HG02798 (cell line): ENCODE data around the gene STX8.

Experiments
- ATAC-seq: cut with Tn5 transposase; IDR thresholded peaks from one replicate; pipeline ENCODE4 v1.9.1; 2021; ENCODE audit warnings: mild to moderate bottlenecking; ENCODE audit not compliant: unreplicated experiment, poor library complexity

The STX8 gene

DNA sequence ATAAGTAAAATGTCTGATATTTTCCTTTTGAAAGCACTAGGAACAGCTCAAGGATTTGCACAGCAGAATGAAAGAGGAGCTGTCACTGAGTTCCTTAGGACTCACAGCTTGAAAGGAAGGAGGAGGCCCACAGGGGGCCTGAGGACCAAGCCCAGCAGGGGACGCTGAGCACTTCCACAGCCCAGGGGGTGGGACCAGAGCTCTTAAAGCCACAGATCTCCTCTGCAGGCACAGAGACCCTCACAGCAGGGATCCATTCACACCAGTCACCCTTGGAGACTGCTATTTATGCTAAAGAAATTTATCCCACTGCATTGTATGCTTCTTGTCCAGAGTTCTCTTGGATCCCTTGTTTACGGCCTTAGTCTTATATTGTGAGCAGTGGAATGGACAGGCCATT lies 253.3 kb downstream of the STX8 start:
- no peak for ATAC-seq

DNA sequence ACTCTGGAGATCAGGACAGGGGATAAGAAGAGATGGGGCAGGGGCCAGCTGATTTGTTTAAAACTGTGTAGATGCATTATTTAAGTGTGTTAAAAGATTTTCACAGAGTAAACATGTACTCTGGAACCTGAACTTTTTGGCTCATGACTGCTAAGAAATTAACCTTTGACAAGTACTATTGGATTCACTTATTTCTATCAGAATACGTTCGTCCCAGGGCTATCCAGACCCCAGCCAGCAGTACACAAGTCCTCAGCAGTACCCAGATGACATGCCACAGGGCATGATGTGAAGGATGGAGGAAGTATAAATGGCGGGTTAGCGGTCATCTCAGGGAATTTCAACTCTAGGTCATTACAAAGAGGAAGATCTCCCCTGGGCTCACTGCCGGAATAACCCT lies 253.7 kb downstream of the STX8 start:
- no peak for ATAC-seq

DNA sequence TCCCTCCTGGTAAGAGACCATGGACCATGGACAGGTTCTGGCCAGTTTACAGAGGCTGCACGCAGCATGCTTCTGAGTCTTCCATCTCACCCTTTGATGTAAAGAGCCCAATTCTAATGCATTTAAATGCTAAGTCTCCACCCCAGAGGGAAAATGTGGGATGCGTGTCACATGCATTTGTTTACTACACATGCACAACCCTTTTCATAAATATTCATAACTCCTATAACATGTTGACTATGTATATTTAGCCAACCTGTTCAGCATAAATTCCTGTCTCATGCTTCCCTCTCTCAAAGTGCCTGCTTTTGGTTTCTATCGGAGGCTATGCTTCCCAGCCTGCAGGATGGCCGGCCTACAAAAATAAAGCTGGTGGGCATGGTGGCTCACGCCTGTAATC lies 260.3 kb downstream of the STX8 start:
- no peak for ATAC-seq

DNA sequence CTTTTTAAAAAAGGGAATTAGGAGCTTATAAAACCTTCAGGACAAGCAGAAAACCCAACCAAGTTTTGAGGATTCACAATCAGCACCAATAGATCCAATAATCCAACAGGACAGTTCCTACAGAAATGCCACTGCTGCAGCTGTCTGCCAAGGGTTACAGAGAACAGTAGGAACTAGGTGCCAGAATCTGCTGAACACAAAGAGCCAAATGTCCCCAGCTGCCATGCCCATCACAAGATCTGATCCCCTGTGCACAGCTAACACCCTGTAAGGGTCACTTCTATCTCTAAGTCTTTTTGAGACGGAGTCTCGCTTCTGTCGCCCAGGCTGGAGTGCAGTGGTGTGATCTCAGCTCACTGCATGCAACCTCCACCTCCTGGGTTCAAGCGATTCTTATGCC lies 262.3 kb downstream of the STX8 start:
- no peak for ATAC-seq

DNA sequence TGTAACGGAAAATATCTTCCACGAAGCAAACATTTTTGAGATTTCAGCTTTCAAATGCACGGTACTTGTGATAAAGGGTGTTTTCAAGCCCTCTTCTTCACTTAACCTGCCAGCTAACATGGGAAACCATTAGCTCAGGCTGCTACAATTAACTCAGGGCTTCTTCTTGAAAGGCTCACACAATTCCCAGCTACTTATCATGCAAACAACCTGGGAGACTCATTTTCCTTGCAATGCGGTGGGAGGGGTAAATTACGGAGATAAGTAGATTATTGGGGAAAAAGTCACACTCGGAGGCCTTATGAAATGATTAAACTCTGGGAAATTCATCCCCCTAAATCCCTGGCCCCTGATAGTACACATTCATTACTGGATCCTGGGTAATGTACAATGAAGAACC lies 266.4 kb downstream of the STX8 start:
- ATAC-seq = no peak

DNA sequence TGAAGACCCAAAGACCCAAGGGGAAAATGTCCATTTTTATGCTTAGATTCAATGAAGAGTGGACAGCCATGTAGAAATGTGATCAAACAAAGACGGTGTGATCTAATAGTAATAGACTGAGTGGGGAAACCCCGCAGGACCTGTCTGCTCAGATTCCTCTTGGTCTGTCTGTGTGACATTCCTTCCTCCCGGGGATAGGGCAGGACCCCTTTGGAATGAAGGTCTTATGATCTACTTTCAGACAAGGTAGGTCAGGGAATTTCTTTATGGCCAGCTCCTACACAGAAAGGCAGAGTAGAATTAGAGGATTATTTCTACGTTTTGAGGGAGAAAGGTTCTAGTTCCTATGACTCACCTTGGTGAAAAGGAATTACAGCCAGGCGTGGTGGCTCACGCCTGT lies 267.6 kb downstream of the STX8 start:
- no peak for ATAC-seq

DNA sequence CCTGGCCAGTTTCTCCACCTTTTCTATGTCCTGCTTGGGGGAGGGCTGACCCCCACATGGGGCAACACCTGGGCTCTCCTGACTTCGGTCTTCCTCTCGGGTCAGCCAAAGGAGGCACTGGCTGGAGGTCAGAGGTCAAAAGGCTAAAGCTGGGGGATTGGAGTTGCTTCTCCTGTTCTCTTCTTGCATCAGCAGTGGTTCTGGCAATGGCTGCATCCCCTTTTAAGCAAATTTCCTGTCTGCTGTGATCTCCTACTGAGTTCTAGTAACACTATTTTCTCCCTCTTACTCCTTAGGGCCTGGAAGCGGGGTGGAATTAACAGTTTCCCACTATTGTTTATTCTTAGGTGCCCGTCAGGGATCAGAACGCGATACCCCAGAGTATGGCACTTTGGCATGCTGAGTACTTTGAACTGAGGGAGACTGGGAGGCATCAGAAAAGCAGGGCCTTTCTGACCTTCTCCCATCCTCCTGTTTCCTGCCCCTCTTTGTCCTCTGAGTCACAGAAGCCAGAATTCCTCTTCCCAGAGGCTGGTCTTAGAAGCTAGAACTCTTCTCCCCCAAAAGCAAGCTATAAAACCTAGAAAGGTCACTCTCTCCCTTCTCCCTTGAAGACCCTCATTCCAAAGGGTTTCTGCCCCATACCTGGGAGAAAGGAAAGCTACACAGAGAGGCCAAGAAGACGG lies 268.2 kb downstream of the STX8 start:
- ATAC-seq = no peak

DNA sequence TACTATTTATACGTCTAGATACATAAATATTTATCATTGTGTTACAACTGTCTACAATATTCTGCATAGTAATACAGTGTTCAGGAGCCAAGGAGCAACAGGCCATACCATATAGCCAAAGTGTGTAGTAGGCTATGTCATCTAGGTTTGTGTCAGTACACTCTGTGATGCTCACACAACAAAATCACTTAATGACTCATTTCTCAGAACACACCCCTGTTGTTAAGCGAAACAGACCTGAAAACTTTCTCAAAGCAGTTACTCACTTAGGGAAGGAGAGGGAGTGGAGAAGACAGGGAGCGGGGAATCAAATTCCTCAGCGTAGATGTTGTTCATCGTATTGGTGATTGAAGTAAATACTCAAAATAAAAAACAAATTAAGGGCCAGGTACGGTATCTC lies 269.5 kb downstream of the STX8 start:
- ATAC-seq = no peak

DNA sequence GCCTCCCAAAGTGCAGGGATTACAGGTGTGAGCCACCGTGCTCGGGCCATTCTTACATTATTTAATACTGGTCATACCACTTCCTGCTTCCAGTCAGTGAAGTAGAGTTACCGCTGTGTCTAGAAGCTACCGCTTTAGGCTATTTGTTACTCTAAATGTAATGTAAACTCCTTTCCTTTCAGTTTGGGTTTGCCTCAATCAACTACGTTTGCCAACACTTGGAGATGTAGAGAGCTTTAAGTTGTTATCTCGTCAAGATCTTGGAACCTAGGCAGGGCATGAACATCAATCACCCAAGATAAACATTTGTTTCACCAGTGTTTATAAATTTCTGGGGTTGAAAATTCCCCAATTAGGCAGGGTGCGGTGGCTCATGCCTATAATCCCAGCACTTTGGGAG lies 275.9 kb downstream of the STX8 start:
- ATAC-seq = no peak

DNA sequence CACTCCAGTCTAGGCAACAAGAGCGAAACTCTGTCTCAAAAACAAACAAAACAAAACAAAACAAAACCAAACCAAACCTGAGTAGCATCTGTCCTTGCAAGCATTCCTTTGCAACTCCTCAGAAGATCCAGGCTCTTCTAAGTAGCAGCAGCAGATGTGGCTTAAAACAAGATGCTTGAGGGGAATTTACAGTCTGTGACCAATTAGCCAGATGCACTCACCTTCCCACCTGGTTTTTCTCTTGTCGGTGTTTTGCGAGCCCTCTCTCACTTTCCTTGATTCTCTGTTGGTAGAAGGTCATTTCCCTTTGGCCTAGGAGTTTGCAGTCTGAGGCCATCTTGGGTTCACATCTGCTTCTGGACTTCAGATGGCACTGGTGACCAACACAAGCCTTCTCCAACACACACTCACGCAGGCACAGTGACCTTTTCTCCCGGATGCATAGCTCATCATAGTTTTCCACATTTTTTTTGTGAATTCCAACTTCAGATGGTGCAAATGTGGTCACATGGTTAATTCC lies 276.8 kb downstream of the STX8 start:
- ATAC-seq = no peak

DNA sequence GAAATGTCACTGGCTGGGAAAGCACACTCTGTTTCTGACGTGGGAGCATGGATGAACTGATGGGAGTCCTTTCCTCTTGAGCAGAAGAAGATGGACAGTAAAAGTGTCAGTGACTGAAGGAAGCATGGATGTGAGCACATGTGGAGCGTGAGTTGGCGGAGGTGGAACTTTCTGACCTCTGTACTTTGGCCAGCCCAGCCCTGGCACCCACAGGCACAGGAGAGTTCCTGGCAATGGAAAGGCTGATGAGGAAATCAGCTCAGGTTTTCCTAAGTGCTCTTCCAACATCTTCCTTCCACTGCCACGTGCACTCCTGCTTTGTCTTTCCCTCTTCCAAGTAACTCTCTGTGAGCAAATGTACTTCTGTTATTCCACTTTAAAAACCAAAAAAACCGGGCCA lies 277.5 kb downstream of the STX8 start:
- ATAC-seq = no peak

DNA sequence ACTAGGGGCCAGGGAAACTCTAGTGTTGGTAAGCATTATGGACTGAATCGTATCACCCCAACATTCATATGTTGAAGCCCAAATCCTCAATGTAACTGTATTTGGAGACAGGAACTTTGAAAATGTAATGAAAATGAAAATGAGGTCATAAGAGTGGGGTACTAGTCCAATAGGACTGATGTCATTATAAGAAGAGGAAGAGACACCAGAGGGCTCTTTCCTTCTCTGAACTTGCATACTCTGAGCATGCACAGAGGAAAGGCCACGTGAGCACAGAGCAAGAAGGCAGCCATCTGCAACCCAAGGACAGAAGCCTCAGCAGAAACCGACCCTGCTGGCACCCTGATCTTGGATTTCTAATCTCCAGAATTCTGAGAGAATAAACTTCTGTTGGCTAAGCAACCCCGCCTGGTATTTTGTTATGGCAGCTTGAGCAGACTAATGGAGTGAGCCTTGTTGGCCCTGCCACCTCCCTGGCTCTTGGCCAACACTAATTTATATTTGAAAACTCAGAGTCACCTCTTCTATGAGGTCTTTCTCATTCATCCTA lies 280.9 kb downstream of the STX8 start:
- ATAC-seq = no peak

DNA sequence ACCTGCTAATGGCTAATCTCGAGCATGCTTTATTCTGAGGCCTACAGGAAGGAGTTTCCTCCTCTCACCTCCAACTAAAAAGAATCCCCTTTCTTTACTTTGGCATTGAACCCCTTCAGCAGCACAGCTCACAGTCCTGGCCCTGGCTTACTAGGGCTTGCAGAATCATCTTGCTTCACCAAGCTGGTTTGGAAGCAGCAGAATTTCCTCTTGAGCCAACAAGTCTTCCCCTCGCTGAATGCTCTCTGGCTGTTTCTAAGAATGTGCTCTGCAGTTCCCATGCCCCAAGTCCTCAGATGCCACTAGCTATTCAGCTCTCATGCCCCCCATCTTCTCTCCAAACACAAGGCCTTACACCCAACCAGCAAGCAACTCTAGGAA lies 283.1 kb downstream of the STX8 start:
- no peak for ATAC-seq

DNA sequence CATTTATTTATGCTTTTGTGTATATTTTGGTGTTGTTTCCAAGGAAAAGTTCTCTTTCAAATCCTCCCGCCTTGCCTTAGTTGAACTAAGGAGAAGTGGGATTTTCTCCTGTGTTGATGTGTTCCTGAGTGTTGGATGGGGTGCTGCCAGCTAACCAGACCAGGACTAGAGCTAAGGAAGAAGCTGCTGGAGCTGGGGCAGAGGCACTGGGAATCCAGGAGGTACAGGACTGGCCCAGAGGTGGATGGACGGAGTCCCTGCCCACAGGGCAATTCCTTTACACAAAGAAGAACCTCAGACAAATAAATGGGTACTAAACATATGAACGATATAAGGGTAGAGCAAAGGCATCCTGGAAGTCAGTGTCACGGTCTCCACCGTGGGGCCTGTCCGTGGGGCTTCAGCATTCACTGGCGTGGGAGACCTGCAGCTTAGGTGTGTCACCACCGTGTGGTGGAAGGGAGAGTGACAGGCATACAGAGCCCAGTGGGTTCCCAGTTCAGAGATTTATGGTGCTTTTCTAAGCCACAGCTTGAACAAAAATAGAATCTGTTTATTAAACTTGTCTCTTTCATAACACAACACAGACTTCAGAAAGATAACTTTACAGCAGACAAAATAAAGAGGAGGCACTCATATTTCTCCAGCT lies 283.6 kb downstream of the STX8 start:
- ATAC-seq = peak; percentile 55

DNA sequence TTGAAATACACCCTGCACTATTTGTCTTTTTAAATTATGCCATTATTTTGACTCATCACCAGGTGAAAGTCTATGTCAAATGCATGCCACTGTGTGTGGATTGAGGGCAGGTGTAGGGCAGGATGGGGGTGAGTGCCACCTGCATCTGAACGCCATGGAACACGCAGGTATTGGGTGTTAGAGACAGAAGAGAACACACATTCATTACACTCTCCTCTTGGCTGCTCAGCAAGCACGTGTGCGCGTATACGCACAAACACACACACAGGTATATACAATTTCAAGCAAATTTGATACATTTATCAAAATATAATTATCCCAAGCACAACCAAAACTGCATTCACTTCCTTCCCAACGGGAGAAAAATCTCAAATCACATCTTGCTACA lies 285.4 kb downstream of the STX8 start:
- ATAC-seq = no peak

DNA sequence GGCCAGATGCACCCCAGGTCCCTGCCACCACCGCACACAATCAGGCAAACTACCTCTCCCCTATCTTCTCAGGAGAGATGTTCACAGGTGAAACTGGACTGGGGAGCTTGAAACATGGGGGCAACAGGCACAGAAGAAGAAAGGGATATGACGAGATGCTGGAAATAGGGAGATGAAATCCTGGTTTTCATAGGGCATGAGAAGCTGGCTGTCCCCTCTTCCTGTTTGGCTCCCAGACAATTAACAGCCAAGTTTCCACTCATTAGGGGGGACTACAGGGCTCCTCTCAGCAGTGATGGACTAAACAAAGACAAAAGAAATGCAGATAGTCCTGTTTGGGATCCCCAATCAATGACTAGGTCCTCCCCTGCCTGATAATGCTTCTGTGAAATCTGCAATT lies 288.3 kb downstream of the STX8 start:
- ATAC-seq = no peak

DNA sequence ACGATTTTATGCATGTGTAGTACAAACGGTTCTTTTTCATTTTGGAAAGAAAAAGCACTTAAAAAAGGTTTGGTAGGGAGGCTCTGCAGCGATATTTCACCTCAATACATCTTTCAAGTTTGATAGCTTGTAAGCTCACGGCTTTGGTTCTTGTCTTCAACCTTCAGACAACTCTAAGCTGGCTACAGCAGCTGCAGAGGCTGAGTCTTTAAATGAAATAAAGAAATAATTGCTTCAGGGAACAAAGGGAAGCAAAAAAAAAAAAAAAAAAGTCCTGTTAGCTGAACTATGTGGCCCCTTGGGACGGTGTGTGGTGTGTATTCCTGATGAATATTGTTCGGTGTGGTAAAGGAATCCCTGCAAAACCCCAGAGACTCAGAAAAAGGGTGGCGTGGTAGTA lies 289.2 kb downstream of the STX8 start:
- ATAC-seq = no peak

DNA sequence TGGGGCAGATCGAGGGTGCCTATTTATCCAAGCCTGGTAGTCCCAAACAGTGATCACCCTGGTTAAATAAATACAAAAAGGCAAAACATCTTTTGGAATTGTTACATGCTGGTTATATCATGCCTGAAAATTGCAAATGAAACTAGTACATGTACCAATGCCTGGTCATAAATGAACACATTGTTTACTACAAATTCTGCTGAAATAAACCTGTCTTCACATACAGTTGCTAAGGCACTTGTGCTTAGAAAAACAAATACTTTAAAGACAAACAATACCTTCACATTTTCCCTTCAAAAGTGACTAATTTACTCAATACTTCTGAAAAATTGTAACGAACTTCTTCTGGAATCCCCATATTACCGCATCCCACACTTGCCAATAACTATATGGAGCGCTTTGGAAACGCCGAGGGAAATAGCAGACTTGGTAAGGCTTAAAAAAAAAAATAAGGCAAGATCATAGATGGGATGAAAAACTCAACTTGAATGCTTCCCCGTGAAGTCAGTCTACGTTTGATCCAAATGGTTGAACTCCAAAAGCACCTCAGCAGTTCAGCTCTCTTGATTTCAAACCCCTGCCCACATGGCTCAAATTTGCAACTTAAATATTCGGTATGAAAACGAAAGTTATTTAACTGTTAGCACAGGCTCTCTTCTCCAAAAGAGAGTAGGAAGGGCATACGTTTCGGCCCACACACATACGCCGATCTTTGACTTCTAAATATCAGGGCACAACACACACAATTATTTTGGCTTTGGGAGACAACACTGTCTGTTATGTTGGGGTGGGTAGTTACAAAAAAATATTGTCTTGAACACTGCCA lies 289.8 kb downstream of the STX8 start:
- ATAC-seq = no peak

DNA sequence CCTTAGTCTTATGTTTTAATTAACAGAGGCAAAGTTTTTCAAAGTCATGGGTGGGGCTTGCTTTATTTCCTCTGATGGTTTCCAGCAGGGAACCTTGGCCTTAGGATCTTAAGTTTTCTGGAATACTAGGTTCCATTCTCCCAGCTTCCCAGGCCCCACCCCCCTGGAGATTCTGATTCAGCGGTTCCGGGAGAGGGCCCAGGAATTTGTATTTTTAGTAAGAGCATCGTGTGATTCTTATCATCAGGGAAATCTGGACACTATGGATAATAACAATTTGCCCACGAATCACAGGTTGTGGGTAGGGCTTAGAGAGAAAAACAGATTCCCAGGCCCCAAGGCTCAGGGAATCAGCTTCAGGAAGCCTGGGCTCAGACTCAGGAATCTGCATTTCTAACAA lies 290.7 kb downstream of the STX8 start:
- ATAC-seq = no peak

DNA sequence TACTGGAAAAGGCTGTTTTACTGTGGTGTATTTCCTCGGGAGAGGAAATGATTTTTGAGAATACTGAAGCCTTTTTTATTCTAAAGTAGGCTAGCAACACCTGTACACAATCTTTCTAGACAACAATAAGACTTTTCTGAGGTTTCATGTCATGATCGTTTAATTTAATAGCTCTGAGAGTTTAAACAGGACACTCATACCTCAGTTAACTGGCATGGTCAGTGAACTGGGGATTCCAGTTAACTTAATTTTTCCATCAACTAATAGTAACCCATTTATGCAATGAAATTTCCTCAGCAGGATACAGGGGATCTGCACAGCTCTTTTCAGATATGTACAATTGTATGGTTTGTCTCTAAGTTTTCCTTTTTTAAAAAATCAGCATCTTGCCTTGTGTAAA lies 291.7 kb downstream of the STX8 start:
- ATAC-seq = no peak

DNA sequence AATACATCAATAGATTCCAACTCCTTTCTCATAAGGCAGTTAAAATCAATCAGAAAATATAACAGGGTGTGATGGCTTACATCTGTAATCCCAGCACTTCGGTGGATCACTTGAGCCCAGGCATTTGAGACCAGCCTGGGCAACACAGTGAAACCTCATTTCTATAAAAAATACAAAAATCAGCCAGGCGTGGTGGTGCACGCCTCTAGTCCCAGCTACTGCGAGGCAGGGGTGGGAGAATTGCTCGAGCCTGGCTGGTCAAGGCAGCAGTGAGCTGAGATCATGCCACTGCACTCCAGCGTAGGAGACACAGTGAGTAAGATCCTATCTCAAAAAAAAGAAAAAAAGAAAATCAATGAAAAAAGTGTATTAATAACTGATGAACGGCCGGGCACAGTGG lies 295.7 kb downstream of the STX8 start:
- ATAC-seq = no peak
